Esophagus (tissue), 2 donors: ENCODE measurements around the gene MVP. TPM values are rescaled to one million over a fixed set of nuclear protein-coding genes. Genes with fewer than 3 reads are reported as not detected.

ENCODE experiments used
- H3K27ac ChIP-seq, 2 donors: one replicate each; pipeline ENCODE4 v1.5.1; 2013; ENCODE audit warnings: low read depth in 2 of 2, mild to moderate bottlenecking in 2 of 2, inconsistent platforms in 1 of 2, low read length in 1 of 2, moderate library complexity in 1 of 2
- H3K27me3 ChIP-seq, 2 donors: one replicate each; pipeline ENCODE4 v1.6.1; 2013; ENCODE audit warnings: low read length in 2 of 2, control low read depth in 1 of 2, mild to moderate bottlenecking in 1 of 2; ENCODE audit not compliant: insufficient read depth in 2 of 2, control insufficient read depth in 1 of 2
- H3K36me3 ChIP-seq, 2 donors: one replicate each; pipeline ENCODE4 v1.6.1; 2013; ENCODE audit warnings: low read length in 1 of 2; ENCODE audit not compliant: control insufficient read depth in 2 of 2, insufficient read depth in 2 of 2
- H3K4me1 ChIP-seq, 2 donors: one replicate each; pipeline ENCODE4 v1.6.1; 2013; ENCODE audit warnings: low read length in 1 of 2; ENCODE audit not compliant: control insufficient read depth in 2 of 2, insufficient read depth in 2 of 2
- H3K4me3 ChIP-seq, 2 donors: one replicate each; pipeline ENCODE4 v1.5.1; 2013; ENCODE audit warnings: low read length in 2 of 2, mild to moderate bottlenecking in 2 of 2, low read depth in 1 of 2, moderate library complexity in 1 of 2
- H3K9me3 ChIP-seq, 2 donors: one replicate each; pipeline ENCODE4 v1.6.1; 2013; ENCODE audit warnings: mild to moderate bottlenecking in 2 of 2, low read depth in 1 of 2, low read length in 1 of 2, moderate library complexity in 1 of 2; ENCODE audit not compliant: control insufficient read depth in 2 of 2, insufficient read depth in 1 of 2
- WGBS, 2 donors: extraction: QIAGEN DNeasy Blood & Tissue Kit; methylation state at CpG; one replicate each; pipeline ENCODE4 v1.1.7; 2013; 5-methylcytosine and 5-hydroxymethylcytosine counted together
- polyA plus RNA-seq, 2 donors: library from polyadenylated mRNA; stranded (reverse); fragments of 200-250 nt; gene quantifications; one replicate each; pipeline ENCODE4 v1.2.3, GENCODE V29; 2013
- donor health status: healthy with polysubstance abuse.
- donor health status: Bipolar disorder and iron deficiency.

Gene MVP
- polyA plus RNA-seq, 2 donors, result 63.3 to 69.4 TPM

- Histone ChIP-seq H3K27me3 (no peaks in the 10 kb centered on the region), H3K4me3 (no peak overlapping the region), H3K36me3 (peaks cover 4 to 15% of the 10 kb centered on the region in 2 donors), H3K9me3 (no peaks in the 10 kb centered on the region), H3K27ac (peak overlapping the region; percentile 59 to 75), H3K4me1 (peaks cover 8 to 40% of the 10 kb centered on the region in 2 donors)
- WGBS, 2 donors, result 49 to 52% methylated on average over 23 of the region's 23 CpGs
These were observed 10.2 kb upstream of the MVP start for GRCh38 chr16:29809850-29810698.

DNA sequence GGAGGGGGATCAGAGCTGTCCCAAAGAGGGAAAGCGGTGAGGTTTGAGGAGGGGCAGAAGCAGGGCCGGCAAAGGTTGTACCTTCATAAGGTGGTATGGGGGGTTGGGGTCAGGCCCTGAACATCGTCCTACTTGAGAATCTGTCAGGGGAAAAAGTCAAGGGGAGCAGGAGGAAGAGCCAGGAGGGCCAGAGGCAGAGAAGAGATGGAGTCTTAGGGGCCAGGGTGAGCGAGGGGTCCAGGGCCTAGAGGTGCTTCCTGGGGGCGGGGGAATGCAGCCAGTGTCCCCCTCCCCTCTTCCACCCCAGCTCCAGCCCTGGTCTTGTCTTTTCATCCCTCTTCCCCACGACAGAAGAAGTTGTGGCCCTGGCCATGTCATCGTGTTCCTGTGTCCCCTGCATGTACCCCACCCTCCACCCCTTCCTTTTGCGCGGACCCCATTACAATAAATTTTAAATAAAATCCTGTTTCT is 9.5 kb upstream of the MVP start:
- peak overlapping the region; percentile 75 to 89 for H3K27ac ChIP-seq
- H3K4me3 ChIP-seq, result no peak overlapping the region
- no peaks in the 10 kb centered on the region for H3K27me3 ChIP-seq
- H3K4me1 ChIP-seq, result peaks cover 8 to 41% of the 10 kb centered on the region in 2 donors
- no peaks in the 10 kb centered on the region for H3K9me3 ChIP-seq
- peaks cover 4 to 15% of the 10 kb centered on the region in 2 donors for H3K36me3 ChIP-seq
- 32 to 35% methylated on average over 9 of the region's 9 CpGs for WGBS, 2 donors

DNA sequence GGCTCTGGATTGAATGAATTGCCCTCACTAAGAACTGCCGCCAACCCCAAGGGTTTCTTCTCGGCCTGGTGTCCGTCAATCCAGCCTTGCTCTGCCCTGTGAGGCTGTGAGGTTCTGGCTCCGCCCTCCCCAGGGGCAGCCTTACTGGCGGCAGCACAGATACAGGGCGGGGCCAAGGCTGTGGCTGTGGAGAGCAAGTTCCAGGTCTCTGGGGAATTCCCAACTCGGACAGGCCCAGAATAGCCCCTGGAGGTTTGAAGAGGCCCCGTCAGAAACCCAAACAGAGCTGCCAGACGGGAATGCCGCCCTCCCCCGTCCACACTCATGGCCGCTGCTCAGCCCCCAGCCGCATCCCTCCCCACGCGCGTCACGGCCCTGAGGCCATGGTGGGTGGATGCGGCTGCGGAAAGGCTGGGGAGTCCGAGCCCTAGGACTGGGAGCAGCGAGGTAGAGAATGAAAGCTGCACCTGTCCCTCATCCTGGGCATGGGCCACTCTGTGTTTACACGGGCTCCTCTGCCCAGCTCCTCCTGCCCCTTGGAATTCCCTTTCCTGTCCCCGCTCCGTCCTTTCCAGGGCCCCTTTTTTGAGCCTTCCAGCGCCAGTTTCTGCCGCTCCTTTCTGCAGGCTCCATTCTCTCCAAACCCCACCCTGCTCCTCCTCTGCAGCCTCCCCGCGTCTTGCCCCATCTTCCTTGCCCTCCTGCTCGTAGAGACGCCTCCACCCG is 8.9 kb upstream of the MVP start:
- H3K27ac ChIP-seq, result peak overlapping the region; percentile 75 to 89
- peaks cover 8 to 41% of the 10 kb centered on the region in 2 donors for H3K4me1 ChIP-seq
- H3K27me3 ChIP-seq, result no peaks in the 10 kb centered on the region
- no peaks in the 10 kb centered on the region for H3K9me3 ChIP-seq
- H3K36me3 ChIP-seq, result peaks cover 4 to 15% of the 10 kb centered on the region in 2 donors
- WGBS, 2 donors, result 0 to 1% methylated on average over 27 to 31 of the region's 31 CpGs
- peak overlapping the region; percentile 40 to 45 for H3K4me3 ChIP-seq

DNA sequence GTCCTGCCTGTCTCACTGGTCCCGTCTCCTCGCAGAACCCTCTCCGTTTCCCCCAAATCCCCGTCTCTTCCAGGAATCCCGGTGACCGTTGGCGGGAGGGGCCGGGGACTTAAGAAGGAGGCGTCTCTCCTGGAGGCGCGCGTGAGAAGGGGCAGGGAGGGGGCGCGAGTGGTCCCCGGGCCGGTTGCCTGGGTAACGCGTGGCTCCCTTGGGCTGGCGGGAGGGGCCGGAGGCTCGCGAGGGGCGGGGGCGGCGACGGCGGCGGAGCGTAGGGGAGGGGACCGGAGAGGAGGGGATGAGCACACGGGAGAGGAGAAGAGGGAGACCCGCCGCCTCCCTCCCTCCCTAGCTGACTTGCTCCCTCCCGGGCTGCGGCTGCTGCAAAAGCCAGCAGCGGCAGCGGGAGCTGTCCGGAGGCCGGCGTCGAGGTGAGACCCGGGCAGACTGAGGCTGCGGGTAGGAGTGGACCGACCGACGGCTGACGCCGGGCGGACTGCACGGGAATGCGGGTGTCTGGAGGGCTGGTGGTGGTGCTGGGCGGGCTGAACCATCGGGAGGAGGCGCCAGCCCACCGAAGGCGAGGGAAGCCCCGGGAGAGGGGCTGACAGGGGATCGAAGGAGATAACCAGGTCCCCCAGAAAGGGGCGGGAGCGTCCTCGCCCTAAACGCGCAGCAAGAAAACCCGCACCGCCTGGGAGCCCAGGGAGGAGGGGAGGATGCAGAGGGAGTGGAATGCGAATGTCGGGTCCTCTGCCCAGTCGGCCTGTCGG is 8.2 kb upstream of the MVP start, which contains the start of gene PRRT2:
TSS of gene PRRT2 (plus strand) at position 298 of the 770 bp plus-strand sequence. CDS start 862 bp downstream, outside the sequence.
- no peaks in the 10 kb centered on the region for H3K27me3 ChIP-seq
- no peaks in the 10 kb centered on the region for H3K9me3 ChIP-seq
- peak within 1 kb of the TSS; percentile 40 to 45 for H3K4me3 ChIP-seq
- peaks cover 4 to 15% of the 10 kb centered on the region in 2 donors for H3K36me3 ChIP-seq
- WGBS, 2 donors, result 4 to 7% methylated on average over 56 to 69 of the region's 69 CpGs
- peak within 1 kb of the TSS; percentile 75 to 89 for H3K27ac ChIP-seq
- peaks cover 9 to 44% of the 10 kb centered on the region in 2 donors for H3K4me1 ChIP-seq

DNA sequence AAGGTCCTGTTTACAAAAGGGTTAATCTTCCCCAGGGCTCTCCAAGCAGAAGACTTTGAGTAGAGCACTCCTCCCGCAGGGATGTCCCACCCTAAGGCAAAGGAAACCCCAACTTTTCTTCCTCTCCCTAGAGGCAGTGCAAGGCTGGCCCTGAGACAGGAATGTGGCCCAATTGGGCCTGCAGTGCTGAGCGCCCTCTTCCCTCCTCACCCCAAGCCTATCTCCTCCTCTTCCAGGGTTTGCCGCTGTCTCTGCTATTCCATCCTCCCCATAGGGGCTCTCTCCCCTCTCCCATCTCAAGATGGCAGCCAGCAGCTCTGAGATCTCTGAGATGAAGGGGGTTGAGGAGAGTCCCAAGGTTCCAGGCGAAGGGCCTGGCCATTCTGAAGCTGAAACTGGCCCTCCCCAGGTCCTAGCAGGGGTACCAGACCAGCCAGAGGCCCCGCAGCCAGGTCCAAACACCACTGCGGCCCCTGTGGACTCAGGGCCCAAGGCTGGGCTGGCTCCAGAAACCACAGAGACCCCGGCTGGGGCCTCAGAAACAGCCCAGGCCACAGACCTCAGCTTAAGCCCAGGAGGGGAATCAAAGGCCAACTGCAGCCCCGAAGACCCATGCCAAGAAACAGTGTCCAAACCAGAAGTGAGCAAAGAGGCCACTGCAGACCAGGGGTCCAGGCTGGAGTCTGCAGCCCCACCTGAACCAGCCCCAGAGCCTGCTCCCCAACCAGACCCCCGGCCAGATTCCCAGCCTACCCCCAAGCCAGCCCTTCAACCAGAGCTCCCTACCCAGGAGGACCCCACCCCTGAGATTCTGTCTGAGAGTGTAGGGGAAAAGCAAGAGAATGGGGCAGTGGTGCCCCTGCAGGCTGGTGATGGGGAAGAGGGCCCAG is 7.3 kb upstream of the MVP start:
- Histone ChIP-seq H3K27ac (peak overlapping the region; percentile 75 to 89), H3K36me3 (peaks cover 4 to 15% of the 10 kb centered on the region in 2 donors), H3K27me3 (no peaks in the 10 kb centered on the region), H3K9me3 (no peaks in the 10 kb centered on the region), H3K4me3 (no peak overlapping the region), H3K4me1 (peaks cover 11 to 38% of the 10 kb centered on the region in 2 donors)
- WGBS, 2 donors, result 74 to 77% methylated on average over 9 of the region's 9 CpGs

DNA sequence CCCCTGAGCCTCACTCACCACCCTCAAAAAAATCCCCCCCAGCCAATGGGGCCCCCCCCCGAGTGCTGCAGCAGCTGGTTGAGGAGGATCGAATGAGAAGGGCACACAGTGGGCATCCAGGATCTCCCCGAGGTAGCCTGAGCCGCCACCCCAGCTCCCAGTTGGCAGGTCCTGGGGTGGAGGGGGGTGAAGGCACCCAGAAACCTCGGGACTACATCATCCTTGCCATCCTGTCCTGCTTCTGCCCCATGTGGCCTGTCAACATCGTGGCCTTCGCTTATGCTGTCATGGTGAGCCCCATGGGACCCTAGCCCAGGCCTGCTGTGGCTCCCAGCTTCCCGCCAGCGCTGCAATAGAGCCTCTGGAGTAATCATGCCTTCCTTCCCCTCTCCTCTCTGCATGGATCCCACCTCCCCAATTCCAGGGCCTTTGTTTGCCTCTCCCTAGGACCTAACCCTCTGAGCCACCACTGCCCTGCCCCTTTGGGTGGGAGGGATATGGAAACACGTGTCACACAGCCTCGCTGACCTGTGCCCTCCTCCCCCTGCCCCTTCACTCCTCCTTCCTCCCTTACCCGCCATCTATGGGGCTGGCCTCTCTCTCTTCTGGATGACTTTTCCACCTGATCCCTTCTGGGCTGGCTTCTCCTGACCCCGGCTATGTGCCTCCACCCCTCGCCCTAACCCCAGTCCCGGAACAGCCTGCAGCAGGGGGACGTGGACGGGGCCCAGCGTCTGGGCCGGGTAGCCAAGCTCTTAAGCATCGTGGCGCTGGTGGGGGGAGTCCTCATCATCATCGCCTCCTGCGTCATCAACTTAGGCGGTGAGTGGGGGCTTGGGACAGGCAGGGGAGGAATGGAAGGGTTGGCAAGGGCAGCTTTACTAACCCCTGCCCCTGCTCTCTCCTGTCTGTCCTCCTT is 6.4 kb upstream of the MVP start:
- H3K4me1 ChIP-seq, result peaks cover 11 to 31% of the 10 kb centered on the region in 2 donors
- H3K9me3 ChIP-seq, result no peaks in the 10 kb centered on the region
- H3K4me3 ChIP-seq, result no peak overlapping the region
- WGBS, 2 donors, result 78% methylated on average over 24 of the region's 24 CpGs
- peak overlapping the region in 1 of 2 donors; percentile 48 for H3K27ac ChIP-seq
- H3K36me3 ChIP-seq, result peaks cover 0 to 11% of the 10 kb centered on the region in 2 donors
- H3K27me3 ChIP-seq, result no peaks in the 10 kb centered on the region

GRCh38 chr16:29814592-29814991 is 5.7 kb upstream of the MVP start:
- WGBS, 2 donors, result 76 to 80% methylated on average over 5 of the region's 5 CpGs
- Histone ChIP-seq H3K4me1 (peaks cover 13 to 27% of the 10 kb centered on the region in 2 donors), H3K27ac (peak overlapping the region in 1 of 2 donors; percentile 76), H3K36me3 (peaks cover 0 to 5% of the 10 kb centered on the region in 2 donors), H3K27me3 (no peaks in the 10 kb centered on the region), H3K4me3 (no peak overlapping the region), H3K9me3 (no peaks in the 10 kb centered on the region)
